Adrenal gland (tissue), 12 donors: Measurements from ENCODE around the gene VPS54. TPM values are rescaled to one million over a fixed set of nuclear protein-coding genes. Genes with fewer than 3 reads are reported as not detected.

Experiments used
- DNase-seq, 7 donors: peaks; one replicate each; pipeline ENCODE4 v3.0.0-alpha.2; 2019 to 2020
- H3K27ac ChIP-seq, 5 donors: fragments of 200-600 bp; sonication (generic) in 4 of 5; 1 replicate in 3 of 5; 2 replicates in 2 of 5; pipeline versions ENCODE4 v1.5.1 to v1.8.0; 2016 to 2020; ENCODE audit warnings: mild to moderate bottlenecking in 1 of 5
- H3K27me3 ChIP-seq: fragments of 200-600 bp; 2 replicates; pipeline ENCODE4 v1.8.0; 2021
- H3K36me3 ChIP-seq, 2 donors: fragments of 200-600 bp; replicated peaks in 1 of 2; 1 replicate in 1 of 2; 2 replicates in 1 of 2; pipeline versions ENCODE4 v1.5.1 to v1.8.0; 2018 to 2022
- H3K4me1 ChIP-seq, 2 donors: fragments of 200-600 bp; replicated peaks in 1 of 2; 1 replicate in 1 of 2; 2 replicates in 1 of 2; pipeline versions ENCODE4 v1.5.1 to v1.8.0; 2018 to 2021
- H3K4me3 ChIP-seq, 4 donors: fragments of 200-600 bp; sonication (generic) in 3 of 4; one replicate each; pipeline ENCODE4 v1.5.1; 2016 to 2018
- H3K9me3 ChIP-seq, 3 donors: fragments of 200-600 bp; sonication (generic) in 1 of 3; replicated peaks in 1 of 3; 1 replicate in 2 of 3; 2 replicates in 1 of 3; pipeline versions ENCODE4 v1.5.1 to v1.8.0; 2016 to 2021
- POLR2A ChIP-seq, 2 donors: fragments of 450-650 bp; IDR thresholded peaks; one replicate each; pipeline ENCODE4 v1.6.1; 2017; ENCODE audit warnings: antibody characterized with exemption in 2 of 2, mild to moderate bottlenecking in 2 of 2, moderate library complexity in 1 of 2
- WGBS, 4 donors: extraction: QIAGEN DNeasy Blood & Tissue Kit in 2 of 4; methylation state at CpG; one replicate each; pipeline versions ENCODE4 v1.1.5 to v1.1.7; 2013 to 2017; 5-methylcytosine and 5-hydroxymethylcytosine counted together
- intact Hi-C, 2 donors: fragments of 100-400 bp; cut with DNase I; formaldehyde crosslinking; loops; one replicate each; pipeline versions ENCODE4 v1.14.1 to v1.15.0; 2022 to 2023
- polyA plus RNA-seq, 3 donors: library from polyadenylated mRNA; stranded (reverse); fragments of 200-250 nt in 2 of 3; fragments of 350-450 nt in 1 of 3; fragmentation: Illumina TruSeq in 1 of 3; extraction: RNeasy Lipid Tissue Mini Kit (QIAGEN cat#74804) in 1 of 3; gene quantifications; one replicate each; pipeline ENCODE4 v1.2.3, GENCODE V29; 2013 to 2014
- total RNA-seq, 9 donors: library from RNA; depleted of rRNA in 4 of 9; stranded (reverse); fragments of >200 nt in 4 of 9; fragments of 120-200 nt in 1 of 9; fragmentation: NEBNext Ultra II Directional in 1 of 9; extraction: Animal tissue kit (Norgen Biotek cat#: 25700) in 1 of 9; gene quantifications; one replicate each; pipeline versions ENCODE4 v1.1.0 to v1.2.4, GENCODE V29; 2013 to 2023
- TF ChIP-seq, protein P1 (sequence below), 6 experiments: fragments of 450-650 bp in 4 of 6; fragments of 200-600 bp in 2 of 6; sonication (generic) in 1 of 6; IDR thresholded peaks; 1 replicate in 5 of 6; 2 replicates in 1 of 6; pipeline versions ENCODE4 v1.5.1 to v1.8.0; 2016 to 2021; ENCODE audit warnings: antibody characterized with exemption in 6 of 6, mild to moderate bottlenecking in 2 of 6, moderate library complexity in 1 of 6
- donor health status: healthy with polysubstance abuse.
- donor health status: Bipolar disorder and iron deficiency.
- donor health status: DM: yes; HTN: yes; CAD: no.
- donor health status: DM: no; HTN: no; CAD: no.
- donor health status: DM: no; HTN: no; CAD: no.
- donor health status: DM: yes; HTN: yes; CAD: no.

Gene VPS54
- total and polyA plus RNA-seq, 12 donors: 15.1 to 38.9 (median 19.0) TPM

DNA sequence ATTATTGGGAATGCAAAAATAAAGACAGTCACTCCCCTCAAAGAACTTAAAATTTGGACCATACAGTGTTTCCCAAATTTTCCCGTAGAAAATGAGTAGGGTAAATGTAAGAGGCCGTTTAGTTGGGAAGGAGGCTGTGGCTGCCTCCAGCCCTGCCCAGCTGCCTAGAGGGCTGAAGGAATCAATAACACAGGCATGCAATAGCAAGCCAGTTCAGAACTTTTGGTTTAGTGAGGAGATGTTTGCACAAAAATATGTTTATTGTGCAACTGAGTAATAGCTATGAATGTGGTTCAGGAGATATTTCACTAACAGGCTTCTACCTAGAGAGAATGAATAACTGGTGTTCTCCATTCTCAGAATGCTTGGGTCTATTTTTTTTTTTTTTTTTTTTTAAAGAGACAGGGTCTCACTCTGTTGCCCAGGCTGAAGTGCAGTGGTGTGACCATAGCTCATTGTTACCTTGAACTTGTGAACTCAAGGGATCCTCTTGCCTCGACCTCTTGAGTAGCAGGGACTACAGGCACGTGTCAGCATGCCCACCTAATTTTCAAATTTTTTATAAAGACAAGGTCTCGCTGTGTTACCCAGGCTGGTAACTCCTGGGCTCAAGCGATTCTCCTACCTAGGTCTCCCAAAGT, 153.9 kb downstream of the VPS54 start:
- intact Hi-C loops: no loop called here
- Histone ChIP-seq H3K4me3 (no peak overlapping the region), H3K27me3 (no peaks in the 10 kb centered on the region), H3K4me1 (peaks cover 0 to 15% of the 10 kb centered on the region in 2 donors), H3K9me3 (no peaks in the 10 kb centered on the region), H3K27ac (no peak overlapping the region), H3K36me3 (no peaks in the 10 kb centered on the region)
- no peak for TF ChIP-seq POLR2A (IDR thresholded peaks at IDR 0.05)
- TF ChIP-seq, protein P1, sequence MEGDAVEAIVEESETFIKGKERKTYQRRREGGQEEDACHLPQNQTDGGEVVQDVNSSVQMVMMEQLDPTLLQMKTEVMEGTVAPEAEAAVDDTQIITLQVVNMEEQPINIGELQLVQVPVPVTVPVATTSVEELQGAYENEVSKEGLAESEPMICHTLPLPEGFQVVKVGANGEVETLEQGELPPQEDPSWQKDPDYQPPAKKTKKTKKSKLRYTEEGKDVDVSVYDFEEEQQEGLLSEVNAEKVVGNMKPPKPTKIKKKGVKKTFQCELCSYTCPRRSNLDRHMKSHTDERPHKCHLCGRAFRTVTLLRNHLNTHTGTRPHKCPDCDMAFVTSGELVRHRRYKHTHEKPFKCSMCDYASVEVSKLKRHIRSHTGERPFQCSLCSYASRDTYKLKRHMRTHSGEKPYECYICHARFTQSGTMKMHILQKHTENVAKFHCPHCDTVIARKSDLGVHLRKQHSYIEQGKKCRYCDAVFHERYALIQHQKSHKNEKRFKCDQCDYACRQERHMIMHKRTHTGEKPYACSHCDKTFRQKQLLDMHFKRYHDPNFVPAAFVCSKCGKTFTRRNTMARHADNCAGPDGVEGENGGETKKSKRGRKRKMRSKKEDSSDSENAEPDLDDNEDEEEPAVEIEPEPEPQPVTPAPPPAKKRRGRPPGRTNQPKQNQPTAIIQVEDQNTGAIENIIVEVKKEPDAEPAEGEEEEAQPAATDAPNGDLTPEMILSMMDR (IDR thresholded peaks at IDR 0.05): no peak
- no peak for DNase-seq
- WGBS, 4 donors: 90 to 94% (median 92%) methylated on average over 6 of the region's 6 CpGs

DNA sequence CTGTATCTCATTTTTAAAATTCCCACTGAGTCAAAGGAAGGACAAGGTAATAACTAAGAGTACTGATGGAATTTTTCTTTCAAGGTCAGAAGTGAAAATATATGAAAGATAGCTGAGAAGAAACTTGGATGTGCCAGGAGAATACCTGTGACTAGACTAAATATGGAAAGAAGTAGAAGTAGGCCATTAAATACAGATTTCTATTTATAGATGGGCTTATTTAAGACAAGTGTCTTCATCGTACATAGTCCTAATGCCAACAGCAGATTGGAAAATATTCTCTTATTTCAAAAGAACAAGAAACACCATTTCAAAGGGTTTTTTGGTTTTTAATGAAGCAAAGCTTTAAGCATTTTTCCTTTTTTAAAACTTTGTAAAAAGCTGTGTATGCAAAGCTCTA, 155.5 kb downstream of the VPS54 start:
- Histone ChIP-seq H3K27ac (no peak overlapping the region), H3K27me3 (no peaks in the 10 kb centered on the region), H3K36me3 (peaks cover 0 to 9% of the 10 kb centered on the region in 2 donors), H3K9me3 (no peaks in the 10 kb centered on the region), H3K4me3 (no peak overlapping the region), H3K4me1 (peaks cover 0 to 11% of the 10 kb centered on the region in 2 donors)
- 80 to 91% (median 84%) methylated on average over 1 of the region's 1 CpG for WGBS, 4 donors
- TF ChIP-seq POLR2A (IDR thresholded peaks at IDR 0.05): no peak
- TF ChIP-seq, protein P1 (IDR thresholded peaks at IDR 0.05): no peak
- intact Hi-C loops: loop anchor here in 1 of 2 donors (5.0 kb wide), 1 partner anchor 166 kb away; no protein-coding TSS in a partner anchor
- DNase-seq: no peak

DNA sequence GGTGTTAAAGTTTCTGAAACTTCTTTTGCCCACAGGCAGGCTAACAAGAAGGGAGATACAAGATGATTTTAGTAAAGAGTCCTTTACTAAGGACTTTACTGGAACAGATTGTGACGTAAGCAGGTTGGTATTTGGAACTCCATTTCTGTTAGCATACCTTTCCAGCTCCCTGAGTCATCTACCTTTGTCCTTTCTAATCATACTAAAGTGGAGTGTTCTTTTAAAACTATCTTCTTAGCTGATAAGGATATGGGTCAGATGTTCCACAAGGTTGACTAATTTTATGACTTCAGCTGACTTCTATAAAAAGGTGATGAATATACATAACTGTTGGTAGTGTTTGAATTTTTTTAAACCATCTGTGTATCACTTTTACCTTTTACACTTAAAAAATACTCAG, 156.4 kb downstream of the VPS54 start:
- WGBS, 4 donors: 57 to 81% (median 74%) methylated on average over 1 of the region's 1 CpG
- Histone ChIP-seq H3K36me3 (peaks cover 0 to 17% of the 10 kb centered on the region in 2 donors), H3K4me3 (no peak overlapping the region), H3K4me1 (peaks cover 0 to 11% of the 10 kb centered on the region in 2 donors), H3K27ac (peak overlapping the region in 1 of 5 donors; percentile 45), H3K9me3 (no peaks in the 10 kb centered on the region), H3K27me3 (no peaks in the 10 kb centered on the region)
- DNase-seq: no peak
- intact Hi-C loops: loop anchor here in 1 of 2 donors (5.0 kb wide), 1 partner anchor 166 kb away; no protein-coding TSS in a partner anchor
- TF ChIP-seq, protein P1 (IDR thresholded peaks at IDR 0.05): no peak
- TF ChIP-seq POLR2A (IDR thresholded peaks at IDR 0.05): no peak

DNA sequence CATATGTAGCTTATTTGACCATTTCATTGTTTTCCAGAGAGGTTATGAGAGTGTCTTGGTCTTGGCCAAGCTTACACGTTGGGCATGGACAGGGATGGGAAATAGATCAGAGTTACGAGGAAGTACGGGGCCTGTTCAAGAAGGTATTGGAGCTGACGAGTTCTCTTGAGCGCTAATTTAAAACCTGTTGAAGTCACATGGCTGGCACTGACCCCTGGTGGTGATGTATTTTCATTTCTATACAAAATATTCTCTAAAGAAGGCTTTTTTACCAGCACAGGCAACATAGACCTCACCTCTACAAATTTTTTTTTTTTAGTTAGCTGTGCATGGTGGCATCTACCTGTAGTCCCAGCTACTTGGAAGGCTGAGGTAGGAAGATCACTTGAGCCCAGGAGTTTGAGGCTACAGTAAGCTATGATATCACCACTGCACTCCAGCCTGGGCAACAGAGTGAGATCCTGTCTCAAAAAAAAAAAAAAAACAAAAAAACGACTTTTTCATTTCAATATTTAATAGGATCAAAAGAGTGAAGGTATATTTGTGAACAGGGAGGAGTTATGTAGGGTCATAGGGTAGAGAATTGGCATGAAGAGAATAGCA, 157.9 kb downstream of the VPS54 start:
- intact Hi-C loops: loop anchor here in 1 of 2 donors (5.0 kb wide), 1 partner anchor 164 kb away; no protein-coding TSS in a partner anchor
- no peak overlapping the region for H3K27ac ChIP-seq
- H3K27me3 ChIP-seq: no peaks in the 10 kb centered on the region
- WGBS, 4 donors: 20 to 35% (median 30%) methylated on average over 6 of the region's 6 CpGs
- TF ChIP-seq POLR2A (IDR thresholded peaks at IDR 0.05): no peak
- TF ChIP-seq, protein P1 (IDR thresholded peaks at IDR 0.05): peak; percentile 27 to 69 (median 59)
- DNase-seq: peak; percentile 29 to 79 (median 54)
- peaks cover 0 to 24% of the 10 kb centered on the region in 2 donors for H3K36me3 ChIP-seq
- H3K4me1 ChIP-seq: peaks cover 0 to 11% of the 10 kb centered on the region in 2 donors
- H3K4me3 ChIP-seq: no peak overlapping the region
- no peaks in the 10 kb centered on the region for H3K9me3 ChIP-seq
